Measurements from ENCODE around the gene BRF1.
"Not testable (repeated sequence)": the region's sequence is repeated elsewhere in the genome, so short reads cannot be mapped to it uniquely, and the experiment has no call there.

The BRF1 gene

DNA sequence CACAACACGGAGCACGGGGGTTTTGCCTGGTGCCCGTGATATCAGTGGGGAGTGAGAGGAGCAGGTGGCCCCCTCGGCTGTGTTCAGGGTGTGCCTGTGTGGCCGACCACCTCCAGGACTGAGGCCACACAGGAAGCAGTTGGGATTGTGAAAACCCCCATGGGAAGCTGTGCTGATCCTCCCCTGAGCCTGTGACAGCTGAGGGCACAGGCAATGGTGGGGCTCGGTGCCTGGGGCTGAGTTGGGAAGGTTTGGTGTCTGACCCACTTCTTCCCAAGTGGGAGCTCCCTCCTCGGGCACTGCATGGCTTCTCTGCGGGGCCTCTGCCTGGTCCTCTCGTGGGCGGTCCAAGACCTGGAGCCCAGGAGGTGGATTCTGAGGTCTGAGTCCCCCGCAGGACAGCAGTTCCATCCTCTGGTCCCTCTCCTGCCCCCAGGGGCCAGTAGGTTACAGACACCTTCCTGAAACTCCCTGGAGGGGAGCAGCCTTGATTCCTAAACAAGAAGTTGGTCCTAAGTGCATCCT is 31.6 kb upstream of the BRF1 start:
- no peak for DNase-seq (ENCODE audit: low spot score)

DNA sequence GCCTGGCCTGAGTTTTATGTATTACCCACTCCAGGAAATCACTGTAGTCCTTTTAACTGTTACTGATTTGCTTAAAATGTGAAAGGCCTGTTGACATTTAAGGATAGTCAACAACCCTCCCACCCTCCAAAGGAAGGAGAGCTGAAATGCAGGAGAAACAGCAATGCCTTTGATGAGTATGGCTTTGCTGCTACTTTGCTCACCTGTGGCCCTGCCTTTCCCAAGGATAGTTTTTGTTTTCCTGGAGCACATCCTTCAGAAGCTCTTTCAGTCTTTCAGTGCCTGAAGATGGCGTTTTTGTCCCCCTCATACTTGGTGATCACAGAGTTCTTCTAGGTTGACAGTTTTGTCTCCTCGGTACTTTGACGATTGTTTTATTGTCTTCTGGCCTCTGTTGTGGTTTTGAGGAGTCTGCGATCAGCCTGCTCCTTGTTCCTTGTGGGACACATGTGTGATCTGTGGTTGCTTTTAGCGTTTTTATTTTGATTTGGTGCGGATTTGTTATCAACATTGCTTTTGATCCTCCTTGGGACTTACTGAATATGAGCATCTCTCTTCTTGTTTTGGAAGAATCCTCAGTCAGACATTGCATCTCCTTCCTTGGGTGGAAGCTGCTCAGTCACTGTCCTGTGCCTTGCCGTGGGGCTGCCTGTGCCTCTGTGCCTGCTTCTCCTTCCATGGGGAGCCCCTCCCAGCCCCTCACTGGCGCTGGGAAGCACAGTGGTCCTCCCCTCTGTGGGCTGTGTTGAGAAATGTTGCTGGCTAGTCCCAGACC is 31.0 kb upstream of the BRF1 start:
- no peak for DNase-seq (ENCODE audit: low spot score)

- no peak for DNase-seq (ENCODE audit: low spot score)
Observed at GRCh38 chr14:105330491-105330895, 29.7 kb upstream of the BRF1 start.

DNA sequence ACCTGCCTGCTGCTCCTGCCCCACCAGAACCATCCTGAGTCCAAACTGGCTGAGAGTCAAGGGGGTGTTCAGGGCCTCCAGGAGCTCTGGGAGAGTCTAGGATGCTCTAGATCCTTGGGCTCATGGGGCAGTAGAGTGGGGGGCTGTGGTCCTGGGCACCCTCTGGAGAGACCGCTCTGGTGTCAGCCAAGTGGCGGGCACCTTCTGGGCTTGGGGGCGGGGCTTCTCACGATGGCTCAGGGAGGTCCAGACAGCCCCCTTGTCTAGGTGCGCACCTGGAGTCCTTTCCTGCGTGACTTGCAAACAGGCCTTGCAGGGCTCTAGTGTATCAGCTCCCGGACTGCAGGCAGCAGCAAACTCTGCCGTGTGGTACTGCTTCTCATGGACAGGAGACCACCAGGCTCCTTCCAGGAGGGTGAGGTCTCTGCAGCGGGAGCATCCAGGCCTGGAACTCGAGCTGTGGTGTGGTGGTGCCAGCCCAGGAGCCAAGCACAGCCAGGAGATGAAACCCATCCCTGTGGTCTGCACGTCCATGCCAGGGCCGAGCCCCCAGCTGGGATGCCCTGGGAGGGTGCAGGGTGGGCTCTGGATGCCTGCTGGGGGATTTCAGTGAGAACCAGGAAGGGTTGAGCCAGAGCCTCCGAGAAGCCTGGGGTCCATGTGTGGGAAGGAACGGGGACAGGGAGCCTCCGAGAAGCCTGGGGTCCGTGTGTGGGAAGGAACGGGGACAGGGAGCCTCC is 28.8 kb upstream of the BRF1 start:
- DNase-seq (ENCODE audit: low spot score): no peak

DNA sequence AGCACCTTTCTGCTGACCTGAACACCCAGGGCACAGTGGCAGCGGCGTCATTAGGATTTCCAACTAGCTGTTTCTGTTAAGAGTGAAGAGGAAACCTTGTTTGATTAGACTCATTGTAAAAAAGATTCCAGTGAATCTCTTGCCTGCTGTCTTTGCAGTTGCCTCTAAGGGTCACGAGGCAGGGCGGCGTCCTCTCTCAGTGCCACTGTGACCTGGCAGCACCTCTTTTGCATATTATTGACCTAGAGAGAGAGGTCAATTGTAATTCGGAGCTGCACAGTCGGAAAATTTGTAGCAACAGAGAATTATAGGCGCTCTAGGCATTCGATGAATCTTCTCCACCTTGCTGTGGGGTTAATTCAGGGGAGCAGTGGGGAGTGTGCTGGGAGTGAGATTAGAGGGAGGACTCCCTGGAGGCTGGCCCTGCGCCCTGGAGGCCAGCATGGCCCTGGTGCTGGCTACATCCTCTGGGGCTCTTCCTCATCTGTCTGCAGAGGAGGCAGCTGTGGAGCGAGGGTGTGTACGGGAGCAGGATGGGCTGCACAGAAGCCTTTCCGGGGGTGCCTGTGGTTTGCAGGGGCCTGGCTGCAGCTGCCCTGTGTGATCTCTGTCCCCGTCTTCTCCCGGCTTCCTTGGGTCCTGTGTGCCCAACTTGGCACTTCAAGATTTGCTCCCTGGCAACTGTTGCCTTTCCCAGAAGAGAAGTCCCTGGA is 28.0 kb upstream of the BRF1 start:
- no peak for DNase-seq (ENCODE audit: low spot score)

DNA sequence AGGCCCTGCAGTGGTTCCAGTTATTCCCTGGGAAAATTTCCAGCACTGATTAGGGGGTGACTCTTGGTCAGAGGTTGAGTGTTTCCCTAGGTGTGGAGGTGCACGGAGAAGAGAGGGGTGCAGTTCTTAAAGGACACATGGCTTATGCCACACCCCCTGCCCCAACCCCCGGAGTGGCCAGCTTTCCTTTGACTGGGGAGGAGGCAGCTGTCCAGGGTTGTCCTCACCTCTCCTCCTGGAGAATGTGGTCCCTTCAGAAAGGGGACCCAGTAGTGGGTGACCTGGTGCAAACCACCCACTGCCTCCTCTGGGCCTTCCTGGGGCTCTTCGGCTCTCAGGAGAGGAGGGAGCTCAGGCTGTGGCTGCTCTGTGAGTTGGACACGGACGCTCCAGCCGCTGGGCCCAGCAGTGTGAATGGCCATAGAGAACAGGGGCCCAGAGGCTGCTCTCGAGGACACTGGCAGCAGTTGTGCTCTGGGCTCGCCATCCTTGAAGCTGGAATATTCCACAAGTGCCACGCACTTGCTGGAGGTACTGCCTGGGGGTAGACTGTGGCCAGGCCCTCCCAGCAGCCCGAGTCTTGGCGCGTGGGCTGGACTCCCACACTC is 27.4 kb upstream of the BRF1 start:
- no peak for DNase-seq (ENCODE audit: low spot score)

GRCh38 chr14:105327695-105328045 is 26.9 kb upstream of the BRF1 start:
- DNase-seq (ENCODE audit: low spot score): not testable (repeated sequence)

GRCh38 chr14:105326891-105327694 is 26.3 kb upstream of the BRF1 start:
- no peak for DNase-seq (ENCODE audit: low spot score)

DNA sequence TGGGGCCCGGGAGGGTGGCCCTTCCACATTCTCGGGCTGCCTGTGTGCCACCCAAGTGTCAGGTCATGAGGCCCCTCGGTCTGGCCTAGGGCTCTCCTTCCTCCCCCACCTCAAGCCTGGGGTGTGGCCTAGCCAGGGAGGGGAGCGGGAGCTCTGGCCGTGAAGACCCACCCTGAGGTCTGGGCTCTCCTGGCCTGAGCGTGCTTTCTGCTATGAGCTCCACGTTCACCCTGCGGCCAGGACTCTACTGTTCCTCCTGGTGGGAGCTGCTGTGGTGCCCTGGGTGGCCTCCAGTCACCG is 25.7 kb upstream of the BRF1 start:
- DNase-seq (ENCODE audit: low spot score): no peak

DNA sequence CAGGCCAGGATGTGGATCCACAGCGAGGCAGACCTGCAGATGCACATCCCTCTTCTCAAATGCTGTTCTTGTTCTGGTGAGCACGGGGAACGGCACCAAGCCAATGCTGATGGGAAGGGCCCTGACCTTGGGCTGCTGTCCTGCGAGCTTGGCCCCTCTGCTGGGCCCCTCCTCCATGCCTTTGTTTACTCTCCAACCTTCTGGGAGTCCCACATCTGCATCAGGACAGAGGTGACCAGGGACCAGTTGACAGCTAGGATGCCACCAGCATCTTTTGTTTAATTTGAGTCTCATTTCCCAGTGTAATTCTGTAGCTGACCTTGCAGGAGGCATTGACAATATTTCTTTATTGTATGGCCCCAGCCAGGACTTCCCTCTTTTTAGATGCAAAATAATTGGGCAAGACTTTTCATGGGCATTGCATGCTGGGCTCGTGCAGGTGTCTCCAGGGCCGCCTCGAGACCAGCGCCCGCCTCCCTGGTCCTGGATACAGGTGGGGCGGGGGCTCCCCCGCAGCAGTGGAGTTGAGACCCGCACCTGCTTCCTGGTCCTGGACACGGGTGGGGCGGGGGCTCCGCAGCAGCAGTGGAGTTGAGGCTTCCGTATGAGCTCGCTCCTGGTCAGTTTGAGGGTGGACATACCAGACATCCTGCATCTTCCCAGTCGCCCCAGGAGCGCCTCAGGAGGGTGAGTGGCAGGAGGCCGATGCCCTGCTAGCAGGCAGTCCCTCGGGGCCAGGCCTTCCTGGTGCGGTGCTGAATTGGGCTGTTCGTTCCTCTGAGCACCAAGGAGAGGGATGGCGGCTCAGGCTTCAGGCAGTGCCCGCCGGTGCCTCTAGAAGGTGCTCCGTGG is 25.1 kb upstream of the BRF1 start:
- DNase-seq (ENCODE audit: low spot score): no peak

DNA sequence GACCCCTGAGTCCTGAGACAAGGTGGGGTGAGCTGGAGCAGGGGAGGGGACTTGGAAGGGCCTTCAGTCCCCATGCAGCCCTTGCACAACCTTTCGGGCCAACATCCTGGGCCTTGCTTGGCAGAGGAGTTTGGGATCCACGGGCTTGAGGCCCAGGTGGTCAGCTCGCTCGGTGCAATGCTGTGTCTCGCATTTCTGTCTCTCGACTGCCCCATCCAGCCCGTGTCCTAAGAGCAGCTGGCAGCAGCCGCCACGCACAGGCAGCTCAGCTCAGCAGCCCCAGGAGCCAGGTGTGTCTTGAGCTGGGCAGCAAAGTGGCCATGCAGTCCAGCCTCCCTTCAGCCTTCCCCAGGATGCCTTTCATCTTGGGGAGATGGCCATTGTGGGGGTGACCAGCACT is 24.5 kb upstream of the BRF1 start:
- no peak for DNase-seq (ENCODE audit: low spot score)

DNA sequence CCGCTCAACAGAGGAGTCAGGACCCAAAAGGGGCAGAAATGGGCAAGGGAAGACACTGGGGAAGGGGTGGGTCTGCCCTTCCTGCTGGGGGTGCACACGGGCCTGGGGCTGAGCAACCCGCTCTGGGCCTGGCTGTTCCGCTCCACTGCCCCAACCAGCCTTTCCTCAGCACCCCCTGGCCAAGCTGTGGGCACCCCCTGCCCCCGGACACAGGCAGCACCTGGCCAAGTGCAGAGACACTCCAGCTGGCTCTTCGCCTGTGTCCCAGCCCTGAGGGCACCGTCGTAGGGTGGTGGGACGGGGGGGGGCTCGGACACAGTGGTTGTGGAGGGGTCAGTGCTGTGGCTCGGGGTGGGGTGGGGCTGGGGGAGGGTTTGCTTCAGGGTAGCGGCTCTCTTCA is 24.1 kb upstream of the BRF1 start:
- DNase-seq (ENCODE audit: low spot score): no peak

- DNase-seq (ENCODE audit: low spot score): no peak
Observed at GRCh38 chr14:105324080-105324778, 23.4 kb upstream of the BRF1 start.

- no peak for DNase-seq (ENCODE audit: low spot score)
Observed at GRCh38 chr14:105323663-105324062, 22.9 kb upstream of the BRF1 start.

GRCh38 chr14:105322791-105323556 is 22.2 kb upstream of the BRF1 start:
- DNase-seq (ENCODE audit: low spot score): peak; percentile 20

GRCh38 chr14:105317546-105317945 is 16.7 kb upstream of the BRF1 start:
- peak; percentile 41 for DNase-seq (ENCODE audit: low spot score)

GRCh38 chr14:105316968-105317510 is 16.2 kb upstream of the BRF1 start:
- peak; percentile 27 for DNase-seq (ENCODE audit: low spot score)

- peak; percentile 29 for DNase-seq (ENCODE audit: low spot score)
Observed at GRCh38 chr14:105316577-105316941, 15.8 kb upstream of the BRF1 start.

GRCh38 chr14:105315941-105316576 is 15.3 kb upstream of the BRF1 start:
- peak; percentile 27 for DNase-seq (ENCODE audit: low spot score)
